ENCODE data around the gene RGMA.

DNA sequence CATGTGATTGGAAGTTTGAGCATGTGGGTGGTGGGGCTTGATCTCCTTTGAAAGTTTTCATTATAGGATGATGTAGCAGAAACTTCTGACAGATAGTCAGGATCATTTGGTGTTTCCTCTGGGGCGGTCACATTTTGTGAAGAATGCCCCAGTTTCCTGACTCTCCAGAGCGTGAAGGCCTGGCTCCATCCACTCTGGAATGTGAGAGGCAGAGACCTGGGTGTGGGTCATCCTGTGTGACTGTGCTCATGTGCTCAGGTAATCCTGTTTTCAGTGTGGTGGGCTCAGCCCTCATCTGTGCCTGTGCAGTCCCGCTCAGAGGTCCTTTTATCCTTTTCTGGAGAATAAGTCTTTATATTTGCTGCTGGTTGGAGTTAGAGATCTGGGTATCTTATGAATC lies 81.0 kb downstream of the RGMA start:
- TF ChIP-seq, protein P1, sequence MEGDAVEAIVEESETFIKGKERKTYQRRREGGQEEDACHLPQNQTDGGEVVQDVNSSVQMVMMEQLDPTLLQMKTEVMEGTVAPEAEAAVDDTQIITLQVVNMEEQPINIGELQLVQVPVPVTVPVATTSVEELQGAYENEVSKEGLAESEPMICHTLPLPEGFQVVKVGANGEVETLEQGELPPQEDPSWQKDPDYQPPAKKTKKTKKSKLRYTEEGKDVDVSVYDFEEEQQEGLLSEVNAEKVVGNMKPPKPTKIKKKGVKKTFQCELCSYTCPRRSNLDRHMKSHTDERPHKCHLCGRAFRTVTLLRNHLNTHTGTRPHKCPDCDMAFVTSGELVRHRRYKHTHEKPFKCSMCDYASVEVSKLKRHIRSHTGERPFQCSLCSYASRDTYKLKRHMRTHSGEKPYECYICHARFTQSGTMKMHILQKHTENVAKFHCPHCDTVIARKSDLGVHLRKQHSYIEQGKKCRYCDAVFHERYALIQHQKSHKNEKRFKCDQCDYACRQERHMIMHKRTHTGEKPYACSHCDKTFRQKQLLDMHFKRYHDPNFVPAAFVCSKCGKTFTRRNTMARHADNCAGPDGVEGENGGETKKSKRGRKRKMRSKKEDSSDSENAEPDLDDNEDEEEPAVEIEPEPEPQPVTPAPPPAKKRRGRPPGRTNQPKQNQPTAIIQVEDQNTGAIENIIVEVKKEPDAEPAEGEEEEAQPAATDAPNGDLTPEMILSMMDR (IDR thresholded peaks at IDR 0.05), result no peak
- TF ChIP-seq POLR2A (IDR thresholded peaks at IDR 0.05) (no peak), EP300 (IDR thresholded peaks at IDR 0.05) (no peak)

Measured in tibial nerve (tissue), 4 donors.